ENCODE data around the gene SCN4A.

Gene SCN4A

DNA sequence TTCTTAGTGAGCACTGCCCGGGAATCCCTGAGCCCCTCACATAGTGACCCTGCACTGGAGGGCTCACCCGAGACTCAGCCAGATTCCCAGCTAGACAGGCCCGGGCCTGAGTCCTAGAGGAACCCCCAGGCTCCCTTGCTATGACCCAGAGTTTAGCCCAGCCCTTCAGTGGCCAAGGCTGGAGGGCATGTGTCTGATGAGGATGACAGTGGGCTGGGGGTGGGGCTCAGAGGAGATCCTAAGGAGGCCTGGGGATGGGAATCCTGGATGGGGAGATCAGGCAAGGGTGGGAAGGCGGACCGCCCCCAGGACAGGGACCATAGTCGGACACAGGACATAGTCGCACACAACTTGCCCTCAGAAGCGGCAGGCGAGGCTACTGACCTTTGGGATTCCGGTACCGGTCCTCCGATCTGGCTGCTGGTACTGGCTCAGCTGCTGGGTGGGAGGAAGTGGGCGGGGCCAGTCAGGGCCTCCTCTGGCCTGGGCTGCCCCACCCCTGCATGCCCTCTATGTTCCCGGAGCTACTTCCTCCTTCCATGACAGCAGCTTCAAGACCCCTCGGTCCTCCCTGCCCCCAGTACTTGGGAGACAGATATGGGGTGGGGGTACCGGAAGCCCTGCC lies 41.7 kb downstream of the SCN4A start:
- ATAC-seq (ENCODE audit: low read depth): peak; percentile 37; the same call in 1 of the 3 replicates
- TF ChIP-seq, protein P1, sequence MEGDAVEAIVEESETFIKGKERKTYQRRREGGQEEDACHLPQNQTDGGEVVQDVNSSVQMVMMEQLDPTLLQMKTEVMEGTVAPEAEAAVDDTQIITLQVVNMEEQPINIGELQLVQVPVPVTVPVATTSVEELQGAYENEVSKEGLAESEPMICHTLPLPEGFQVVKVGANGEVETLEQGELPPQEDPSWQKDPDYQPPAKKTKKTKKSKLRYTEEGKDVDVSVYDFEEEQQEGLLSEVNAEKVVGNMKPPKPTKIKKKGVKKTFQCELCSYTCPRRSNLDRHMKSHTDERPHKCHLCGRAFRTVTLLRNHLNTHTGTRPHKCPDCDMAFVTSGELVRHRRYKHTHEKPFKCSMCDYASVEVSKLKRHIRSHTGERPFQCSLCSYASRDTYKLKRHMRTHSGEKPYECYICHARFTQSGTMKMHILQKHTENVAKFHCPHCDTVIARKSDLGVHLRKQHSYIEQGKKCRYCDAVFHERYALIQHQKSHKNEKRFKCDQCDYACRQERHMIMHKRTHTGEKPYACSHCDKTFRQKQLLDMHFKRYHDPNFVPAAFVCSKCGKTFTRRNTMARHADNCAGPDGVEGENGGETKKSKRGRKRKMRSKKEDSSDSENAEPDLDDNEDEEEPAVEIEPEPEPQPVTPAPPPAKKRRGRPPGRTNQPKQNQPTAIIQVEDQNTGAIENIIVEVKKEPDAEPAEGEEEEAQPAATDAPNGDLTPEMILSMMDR (IDR thresholded peaks at IDR 0.05; ENCODE audit: poor library complexity, severe bottlenecking): no peak
- Histone ChIP-seq H3K27ac (ENCODE audit: poor library complexity, severe bottlenecking) (no peak overlapping the region), H3K4me3 (ENCODE audit: severe bottlenecking) (no peak overlapping the region), H3K27me3 (ENCODE audit: insufficient read depth, poor library complexity, severe bottlenecking) (no peaks in the 10 kb centered on the region), H3K4me1 (ENCODE audit: insufficient read depth, poor library complexity, severe bottlenecking) (no peaks in the 10 kb centered on the region), H3K9me3 (ENCODE audit: severe bottlenecking) (no peaks in the 10 kb centered on the region), H3K36me3 (ENCODE audit: low read depth) (no peaks in the 10 kb centered on the region)
- DNase-seq (ENCODE audit: low spot score): peak; percentile 67

DNA sequence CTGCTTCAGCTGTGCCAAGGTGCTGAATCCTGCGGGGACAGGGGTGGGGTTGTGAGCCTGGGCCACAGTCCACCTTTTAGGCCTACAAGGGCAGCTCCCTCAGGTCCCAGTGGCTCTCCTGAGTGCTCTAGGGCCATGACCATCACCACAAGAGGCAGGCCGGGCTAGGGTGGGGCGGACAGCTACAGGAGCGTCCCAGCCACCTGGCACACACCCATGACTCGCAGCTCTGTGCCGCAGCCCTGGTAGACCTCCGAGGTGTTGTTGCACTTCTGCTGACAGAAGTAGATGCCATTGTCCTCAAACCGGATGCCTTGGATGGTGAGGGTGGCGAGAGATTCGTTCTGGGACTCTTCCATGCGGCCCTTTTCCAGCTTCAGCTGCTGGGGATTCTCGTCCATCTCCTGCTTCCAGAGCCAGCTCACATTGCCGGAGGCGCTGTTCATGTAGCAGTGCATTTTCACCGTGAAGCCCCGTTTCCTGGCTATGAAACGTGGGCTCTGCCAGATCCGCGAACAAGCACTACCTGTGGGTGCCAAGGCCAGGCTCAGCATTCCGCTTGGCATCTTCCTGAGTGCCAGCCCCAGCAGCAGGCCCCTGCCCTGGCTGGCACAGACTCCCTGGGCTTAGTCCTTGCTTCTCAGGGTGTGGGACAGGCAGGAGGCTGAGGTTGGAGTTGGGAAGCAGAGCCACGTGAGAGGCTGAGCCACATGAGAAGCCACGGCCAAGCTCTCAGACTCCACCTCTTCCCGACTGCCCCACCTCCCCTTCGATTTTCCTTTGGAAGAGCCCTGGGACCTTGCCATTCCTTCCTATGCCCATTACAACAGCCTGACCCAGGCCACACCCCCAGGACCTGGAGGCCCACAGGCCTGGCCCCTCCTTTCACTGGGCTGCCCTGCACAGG lies 42.6 kb downstream of the SCN4A start:
- Histone ChIP-seq H3K36me3 (ENCODE audit: low read depth) (no peaks in the 10 kb centered on the region), H3K9me3 (ENCODE audit: severe bottlenecking) (no peaks in the 10 kb centered on the region), H3K4me1 (ENCODE audit: insufficient read depth, poor library complexity, severe bottlenecking) (no peaks in the 10 kb centered on the region), H3K27me3 (ENCODE audit: insufficient read depth, poor library complexity, severe bottlenecking) (no peaks in the 10 kb centered on the region), H3K27ac (ENCODE audit: poor library complexity, severe bottlenecking) (no peak overlapping the region), H3K4me3 (ENCODE audit: severe bottlenecking) (no peak overlapping the region)
- DNase-seq (ENCODE audit: low spot score) (no peak), ATAC-seq (ENCODE audit: low read depth) (peak; percentile 28; the same call in 2 of the 3 replicates)
- TF ChIP-seq, protein P1 (IDR thresholded peaks at IDR 0.05; ENCODE audit: poor library complexity, severe bottlenecking): no peak

DNA sequence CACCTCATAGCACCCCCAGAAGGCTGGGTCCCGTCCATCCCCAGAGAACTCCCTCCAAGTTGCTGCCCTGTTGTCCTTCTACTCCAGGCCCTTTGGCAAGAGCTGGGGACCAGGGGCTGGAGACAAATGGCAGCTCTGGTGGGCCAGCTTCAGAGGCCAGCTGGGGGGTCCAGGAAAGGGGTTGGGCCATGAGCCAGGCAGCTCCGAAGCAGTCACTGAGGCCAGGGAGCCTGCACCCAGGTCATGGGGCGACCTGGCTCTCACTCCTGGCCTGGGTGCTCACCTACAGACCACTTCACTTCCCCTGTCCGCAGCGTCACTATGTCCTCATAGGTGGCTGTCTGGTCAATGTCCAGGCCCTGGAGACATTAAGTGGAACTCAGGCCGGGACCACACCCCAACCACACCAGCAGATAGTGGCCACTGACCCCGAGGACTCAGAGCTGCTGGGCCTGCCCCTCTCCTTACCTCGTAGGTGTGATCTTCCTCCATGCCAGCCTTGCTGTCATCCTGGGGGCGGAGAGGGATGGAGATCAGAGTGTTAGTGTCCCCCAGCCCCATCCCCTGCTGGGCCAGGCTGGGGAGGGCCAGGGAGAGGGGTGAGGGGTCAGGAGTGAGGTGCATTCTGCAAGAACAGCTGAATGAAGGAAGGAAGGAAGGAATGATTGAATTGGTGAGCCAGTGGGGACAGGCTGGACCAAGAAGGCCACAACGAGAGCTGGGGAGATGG lies 43.6 kb downstream of the SCN4A start:
- Histone ChIP-seq H3K4me3 (ENCODE audit: severe bottlenecking) (no peak overlapping the region), H3K36me3 (ENCODE audit: low read depth) (no peaks in the 10 kb centered on the region), H3K27ac (ENCODE audit: poor library complexity, severe bottlenecking) (no peak overlapping the region), H3K4me1 (ENCODE audit: insufficient read depth, poor library complexity, severe bottlenecking) (no peaks in the 10 kb centered on the region), H3K27me3 (ENCODE audit: insufficient read depth, poor library complexity, severe bottlenecking) (no peaks in the 10 kb centered on the region), H3K9me3 (ENCODE audit: severe bottlenecking) (no peaks in the 10 kb centered on the region)
- DNase-seq (ENCODE audit: low spot score) (no peak), ATAC-seq (ENCODE audit: low read depth) (no peak)
- TF ChIP-seq, protein P1 (IDR thresholded peaks at IDR 0.05; ENCODE audit: poor library complexity, severe bottlenecking): no peak

DNA sequence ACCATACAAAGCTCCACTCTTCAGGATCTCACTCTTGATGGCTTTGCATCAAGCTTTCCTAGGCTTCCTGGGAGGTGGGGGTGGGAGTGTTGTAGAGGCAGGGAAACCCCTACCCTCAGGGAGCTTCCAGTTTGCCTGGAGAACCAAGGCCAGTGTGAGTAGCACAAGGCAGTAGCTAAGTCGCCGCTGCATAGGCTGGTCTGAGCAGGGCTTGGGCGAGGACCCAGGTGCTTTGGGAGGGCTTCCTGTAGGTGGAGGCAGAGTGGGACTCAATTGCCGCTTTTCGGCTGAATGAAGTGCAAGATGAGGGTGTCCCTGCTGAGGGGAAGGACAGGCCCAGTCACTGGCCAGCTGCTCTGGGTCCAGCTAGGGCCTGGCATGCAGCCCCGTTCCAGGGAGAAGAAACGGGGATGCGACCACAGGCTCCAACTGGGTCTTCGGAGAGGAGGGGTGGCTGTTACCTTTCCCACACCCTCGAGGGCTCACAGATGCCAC lies 44.5 kb downstream of the SCN4A start:
- TF ChIP-seq, protein P1 (IDR thresholded peaks at IDR 0.05; ENCODE audit: poor library complexity, severe bottlenecking): no peak
- Histone ChIP-seq H3K9me3 (ENCODE audit: severe bottlenecking) (no peaks in the 10 kb centered on the region), H3K27ac (ENCODE audit: poor library complexity, severe bottlenecking) (no peak overlapping the region), H3K4me3 (ENCODE audit: severe bottlenecking) (no peak overlapping the region), H3K36me3 (ENCODE audit: low read depth) (no peaks in the 10 kb centered on the region), H3K4me1 (ENCODE audit: insufficient read depth, poor library complexity, severe bottlenecking) (no peaks in the 10 kb centered on the region), H3K27me3 (ENCODE audit: insufficient read depth, poor library complexity, severe bottlenecking) (no peaks in the 10 kb centered on the region)
- ATAC-seq (ENCODE audit: low read depth) (no peak), DNase-seq (ENCODE audit: low spot score) (no peak)

All from RWPE2 (cell line).